IMR-90 (cell line): ENCODE results near the gene ZDHHC21. TPM values are rescaled to one million over a fixed set of nuclear protein-coding genes. Genes with fewer than 3 reads are reported as not detected.

ENCODE experiments used
- ATAC-seq: fragments of 200-7000 bp; cut with Tn5 transposase; 2 replicates; pipeline ENCODE4 v1.9.1; 2020; ENCODE audit warnings: low read depth, mild to moderate bottlenecking, moderate library complexity
- BruUV-seq: library from RNA; stranded (reverse); fragments of 400-500 nt; replicated peaks from 2 replicates; lab custom pipeline; 2021; lab: Mats Ljungman, UMichigan
- CTCF ChIA-PET: fragments of 300-600 bp; formaldehyde crosslinking; extraction: SDS; loops from one replicate; lab custom pipeline; 2021; ENCODE audit warnings: antibody characterized with exemption; lab: Yijun Ruan, JAX
- POLR2A ChIA-PET: fragments of 300-600 bp; sonication (Branson Sonifier 250); formaldehyde crosslinking; loops from one replicate; lab custom pipeline; 2022; ENCODE audit warnings: antibody characterized with exemption; ENCODE audit not compliant: unreplicated experiment; lab: Charles Lee
- DNase-seq: peaks from one replicate; pipeline ENCODE4 v3.0.0; 2013
- H2AFZ ChIP-seq: replicated peaks from 2 replicates; pipeline ENCODE3; 2013; ENCODE audit warnings: low read length, mild to moderate bottlenecking; ENCODE audit not compliant: poor library complexity
- H2AK5ac ChIP-seq: 2 replicates; pipeline ENCODE4 v1.6.1; 2013; ENCODE audit warnings: low read depth, low read length, inconsistent platforms
- H2AK9ac ChIP-seq: replicated peaks from 2 replicates; pipeline ENCODE3; 2013; ENCODE audit warnings: mild to moderate bottlenecking, low read depth, low read length, moderate library complexity; ENCODE audit not compliant: poor library complexity
- H2BK120ac ChIP-seq: 2 replicates; pipeline ENCODE4 v1.6.1; 2013; ENCODE audit warnings: low read depth, low read length, inconsistent platforms
- H2BK15ac ChIP-seq: 3 replicates; pipeline ENCODE4 v1.6.1; 2013; ENCODE audit warnings: low read depth, low read length, inconsistent platforms
- H2BK20ac ChIP-seq: 2 replicates; pipeline ENCODE4 v1.6.1; 2013; ENCODE audit warnings: low read depth, mild to moderate bottlenecking, inconsistent platforms, low read length, moderate library complexity
- H2BK5ac ChIP-seq: 2 replicates; pipeline ENCODE4 v1.6.1; 2013; ENCODE audit warnings: mild to moderate bottlenecking, low read depth, low read length, inconsistent platforms; ENCODE audit not compliant: poor library complexity, severe bottlenecking
- H3K14ac ChIP-seq: replicated peaks from 2 replicates; pipeline ENCODE4 v1.6.1; 2013; ENCODE audit warnings: low read depth, low read length, inconsistent platforms
- H3K18ac ChIP-seq: 2 replicates; pipeline ENCODE4 v1.6.1; 2013; ENCODE audit warnings: low read depth, low read length, control low read depth
- H3K23ac ChIP-seq: 2 replicates; pipeline ENCODE4 v1.6.1; 2013; ENCODE audit warnings: low read depth, low read length, inconsistent platforms
- H3K27ac ChIP-seq: 2 replicates; pipeline ENCODE4 v1.5.1; 2013; ENCODE audit warnings: mild to moderate bottlenecking, control low read depth, low read length; ENCODE audit not compliant: insufficient read depth
- H3K27me3 ChIP-seq: 2 replicates; pipeline ENCODE4 v1.6.1; 2013; ENCODE audit warnings: low read length; ENCODE audit not compliant: control insufficient read depth, insufficient read depth
- H3K36me3 ChIP-seq: 2 replicates; pipeline ENCODE4 v1.6.1; 2013; ENCODE audit warnings: low read length, mixed read lengths; ENCODE audit not compliant: control insufficient read depth, insufficient read depth
- H3K4ac ChIP-seq: 2 replicates; pipeline ENCODE4 v1.6.1; 2013; ENCODE audit warnings: low read depth, low read length, inconsistent platforms
- H3K4me1 ChIP-seq: 2 replicates; pipeline ENCODE4 v1.6.1; 2013; ENCODE audit warnings: low read length, mixed read lengths; ENCODE audit not compliant: control insufficient read depth, insufficient read depth
- H3K4me2 ChIP-seq: 2 replicates; pipeline ENCODE4 v1.6.1; 2013; ENCODE audit warnings: low read depth, mild to moderate bottlenecking, control low read depth, low read length, moderate library complexity
- H3K4me3 ChIP-seq: 2 replicates; pipeline ENCODE4 v1.5.1; 2013; ENCODE audit warnings: low read depth, mild to moderate bottlenecking, control low read depth, low read length, moderate library complexity; ENCODE audit not compliant: insufficient read depth
- H3K56ac ChIP-seq: 2 replicates; pipeline ENCODE4 v1.6.1; 2013; ENCODE audit warnings: low read length, inconsistent platforms; ENCODE audit not compliant: insufficient read depth; ENCODE audit errors: extremely low read depth
- H3K79me1 ChIP-seq, 2 experiments: 2 replicates each; pipeline ENCODE4 v1.6.1; 2013; ENCODE audit warnings: low read length in 2 of 2, inconsistent platforms in 1 of 2, low read depth in 1 of 2
- H3K9ac ChIP-seq: 2 replicates; pipeline ENCODE4 v1.6.1; 2013; ENCODE audit warnings: low read depth, low read length, control low read depth
- H3K9me1 ChIP-seq: 2 replicates; pipeline ENCODE4 v1.6.1; 2013; ENCODE audit warnings: low read length, inconsistent platforms; ENCODE audit not compliant: insufficient read depth
- H3K9me3 ChIP-seq: 2 replicates; pipeline ENCODE4 v1.6.1; 2013; ENCODE audit warnings: low read length; ENCODE audit not compliant: control insufficient read depth, insufficient read depth
- H4K20me1 ChIP-seq: 2 replicates; pipeline ENCODE4 v1.6.1; 2013; ENCODE audit warnings: low read length, inconsistent platforms; ENCODE audit not compliant: insufficient read depth
- H4K5ac ChIP-seq: 2 replicates; pipeline ENCODE4 v1.6.1; 2013; ENCODE audit warnings: mild to moderate bottlenecking, low read depth, low read length, control low read depth
- H4K8ac ChIP-seq, 2 experiments: 2 replicates each; pipeline ENCODE4 v1.6.1; 2013; ENCODE audit warnings: low read depth in 2 of 2, low read length in 2 of 2, control low read depth in 1 of 2, inconsistent platforms in 1 of 2
- H4K91ac ChIP-seq: 2 replicates; pipeline ENCODE4 v1.6.1; 2013; ENCODE audit warnings: low read depth, low read length, inconsistent platforms; ENCODE audit not compliant: insufficient read depth
- CEBPB ChIP-seq: IDR thresholded peaks from 2 replicates; pipeline ENCODE4 v1.6.1; 2012; ENCODE audit warnings: low read depth, low read length, improper control_type of control experiment
- FOS ChIP-seq: fragments of 150-350 bp; IDR thresholded peaks from 2 replicates; pipeline ENCODE4 v1.6.1; 2016; ENCODE audit warnings: low read depth, low read length
- MAFK ChIP-seq: IDR thresholded peaks from 2 replicates; pipeline ENCODE4 v1.6.1; 2012; ENCODE audit warnings: low read depth, low read length, improper control_type of control experiment
- MAZ ChIP-seq: IDR thresholded peaks from 2 replicates; pipeline ENCODE4 v1.6.1; 2012; ENCODE audit warnings: low read depth, mild to moderate bottlenecking, low read length, improper control_type of control experiment, moderate library complexity, borderline replicate concordance
- NFE2L2 ChIP-seq: fragments of 150-350 bp; IDR thresholded peaks from 2 replicates; pipeline ENCODE4 v1.6.1; 2016; ENCODE audit warnings: low read depth, mild to moderate bottlenecking, low read length
- RAD21 ChIP-seq: IDR thresholded peaks from 2 replicates; pipeline ENCODE4 v1.6.1; 2012; ENCODE audit warnings: low read length, improper control_type of control experiment
- RCOR1 ChIP-seq: IDR thresholded peaks from 2 replicates; pipeline ENCODE4 v1.6.1; 2012; ENCODE audit warnings: mild to moderate bottlenecking, low read length, improper control_type of control experiment; ENCODE audit not compliant: insufficient replicate concordance
- SMC3 ChIP-seq: fragments of 150-350 bp; IDR thresholded peaks from 2 replicates; pipeline ENCODE4 v1.6.1; 2016; ENCODE audit warnings: low read depth, mild to moderate bottlenecking, antibody characterized with exemption, low read length, moderate library complexity
- WGBS, 2 experiments: methylation state at CpG; one replicate each; pipeline versions ENCODE4 v1.1.5 to v1.1.7; 2013; ENCODE audit warnings: missing lambda C conversion rate in 2 of 2; ENCODE audit not compliant: insufficient read length in 1 of 2; ENCODE audit errors: extremely low coverage in 2 of 2; 5-methylcytosine and 5-hydroxymethylcytosine counted together
- dilution Hi-C: fragments of 300-500 bp; cut with HindIII; formaldehyde crosslinking; loops from one replicate; pipeline ENCODE4 v1.14.3; 2018; ENCODE audit warnings: low sequenced_read_pairs; ENCODE audit not compliant: unreplicated experiment
- in situ Hi-C: fragments of 300-500 bp; cut with MboI; formaldehyde crosslinking; loops from 3 replicates; pipeline ENCODE4 v1.14.3; 2019; ENCODE audit warnings: low sequenced_read_pairs, inconsistent platforms, mixed read lengths
- intact Hi-C: fragments of 100-400 bp; cut with micrococcal nuclease; formaldehyde crosslinking; loops from 2 replicates; pipeline ENCODE4 v1.10.0; 2022
- polyA plus RNA-seq, 3 experiments: library from polyadenylated mRNA; depleted of rRNA; stranded (reverse); fragments of >200 nt; gene quantifications; 2 replicates each; pipeline ENCODE4 v1.2.3, GENCODE V29; 2012; ENCODE audit warnings: low replicate concordance in 1 of 3
- total RNA-seq: library from RNA; depleted of rRNA; stranded (reverse); fragments of >200 nt; gene quantifications from 2 replicates; pipeline ENCODE4 v1.2.3, GENCODE V29; 2012

ZDHHC21 gene
- total and polyA plus RNA-seq, 2 of the 4 experiments (the other 2 are of a cell fraction) = 2.8 to 4.5 TPM

DNA sequence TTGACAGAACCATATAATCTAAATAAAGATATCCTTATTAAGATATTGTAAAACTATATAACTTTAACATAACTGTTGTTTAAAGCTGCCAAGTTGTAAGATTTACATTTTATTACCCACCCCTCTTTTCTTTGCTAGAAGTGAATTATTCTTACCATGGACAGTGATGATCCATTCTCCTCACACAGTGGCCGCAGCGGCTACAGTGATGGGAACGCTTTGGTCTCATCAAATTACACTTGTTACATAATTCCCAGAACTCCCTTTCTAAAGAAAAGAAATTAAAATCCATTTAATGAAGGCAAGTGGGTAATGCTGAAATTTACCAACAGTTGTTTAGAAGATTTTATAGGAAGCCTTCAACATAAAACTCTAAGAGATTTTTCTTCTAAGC, 31.2 kb downstream of the ZDHHC21 start:
- Histone ChIP-seq H3K4me1 (no peaks in the 10 kb centered on the region), H3K79me1 (no peaks in the 10 kb centered on the region; a peak in 1 of 4 replicates), H2AFZ (no peak overlapping the region), H4K5ac (no peak overlapping the region), H3K36me3 (no peaks in the 10 kb centered on the region), H3K9me3 (no peaks in the 10 kb centered on the region), H3K18ac (no peak overlapping the region), H4K20me1 (no peaks in the 10 kb centered on the region), H2BK20ac (no peak overlapping the region), H4K8ac (no peak overlapping the region), H3K14ac (no peak overlapping the region), H2BK15ac (no peak overlapping the region), H3K9me1 (no peaks in the 10 kb centered on the region; the same call in 1 of the 2 replicates), H3K9ac (no peak overlapping the region), H2BK5ac (no peak overlapping the region), H3K56ac (no peak overlapping the region), H2AK5ac (no peak overlapping the region), H3K27ac (no peak overlapping the region), H3K27me3 (no peaks in the 10 kb centered on the region), H2AK9ac (no peak overlapping the region), H2BK120ac (no peak overlapping the region), H3K4me3 (no peak overlapping the region), H3K23ac (no peak overlapping the region), H3K4me2 (no peak overlapping the region), H3K4ac (no peak overlapping the region), H4K91ac (no peak overlapping the region)
- dilution Hi-C loops (no loop called here), intact Hi-C loops (no loop called here), in situ Hi-C loops (no loop called here)
- no CpG with 5 or more reads among the region's 3 CpGs for WGBS, 2 experiments
- no peak for DNase-seq
- ChIA-PET POLR2A (no interaction called here), CTCF (interaction anchor here (0.7 to 1.3 kb wide), 3 partner anchors 9 to 15 kb away, joined by 3 to 6 read pairs (median 6); no protein-coding TSS in a partner anchor)
- no peak for ATAC-seq
- no peak for TF ChIP-seq CEBPB
- TF ChIP-seq RCOR1 = no peak
- no peak for TF ChIP-seq NFE2L2
- TF ChIP-seq MAFK = no peak
- no peak for TF ChIP-seq MAZ
- TF ChIP-seq FOS = no peak
- TF ChIP-seq RAD21 = no peak
- TF ChIP-seq SMC3 = no peak
- no TSS peak for BruUV-seq
